A549 (cell line): Measurements from ENCODE around the gene TRPM5. TPM values are rescaled to one million over a fixed set of nuclear protein-coding genes. Genes with fewer than 3 reads are reported as not detected.

ENCODE experiments used
- ATAC-seq, 2 experiments: fragments of 200-7000 bp in 1 of 2; fragments of >200 bp in 1 of 2; cut with Nextera tagmentation in 1 of 2; cut with Tn5 transposase in 1 of 2; 3 replicates each; pipeline versions ENCODE4 v1.8.0 to v1.9.1; 2018 to 2020; ENCODE audit warnings: mild to moderate bottlenecking in 1 of 2, moderate library complexity in 1 of 2
- CTCF ChIA-PET: fragments of 300-600 bp; sonication (Branson Sonifier 250); formaldehyde crosslinking; extraction: SDS; loops from one replicate; lab custom pipeline; 2021; ENCODE audit warnings: antibody characterized with exemption, inconsistent platforms; lab: Yijun Ruan, JAX
- POLR2A ChIA-PET: fragments of 350-600 bp; formaldehyde crosslinking; extraction: SDS; loops from one replicate; lab custom pipeline; 2021; ENCODE audit warnings: antibody characterized with exemption, inconsistent platforms; lab: Yijun Ruan, JAX
- DNase-seq, 2 experiments: peaks; one replicate each; pipeline versions ENCODE4 v3.0.0 to v3.0.0-alpha.2; 2011 to 2016; ENCODE audit warnings: low read depth in 1 of 2, low spot score in 1 of 2
- FAIRE-seq: peaks from 2 replicates; lab custom pipeline; 2011; peaks lifted over from hg19 to GRCh38; lab: Jason Lieb, UNC
- H3K27ac ChIP-seq, 2 experiments: fragments of >200 bp; sonication (Bioruptor Twin); formaldehyde crosslinking; 3 replicates each; pipeline ENCODE4 v1.5.1; 2016 to 2017
- H3K4me1 ChIP-seq: fragments of >200 bp; sonication (Bioruptor Twin); formaldehyde crosslinking; 3 replicates; pipeline ENCODE4 v1.6.1; 2016
- H3K4me2 ChIP-seq: fragments of >200 bp; sonication (Bioruptor Twin); formaldehyde crosslinking; 3 replicates; pipeline ENCODE4 v1.6.1; 2016
- H3K4me3 ChIP-seq: fragments of >200 bp; sonication (Bioruptor Twin); formaldehyde crosslinking; 3 replicates; pipeline ENCODE4 v1.5.1; 2016
- H3K9me3 ChIP-seq: fragments of >200 bp; sonication (Bioruptor Twin); formaldehyde crosslinking; 3 replicates; pipeline ENCODE4 v1.6.1; 2016
- BHLHE40 ChIP-seq: IDR thresholded peaks from 2 replicates; pipeline ENCODE4 v1.6.1; 2012; ENCODE audit warnings: low read depth, low read length, inconsistent platforms
- CBX2 ChIP-seq: fragments of 200-600 bp; sonication (generic); IDR thresholded peaks from 2 replicates; pipeline ENCODE4 v1.6.1; 2016; ENCODE audit warnings: low read depth, mild to moderate bottlenecking, borderline replicate concordance
- CHD4 ChIP-seq: fragments of 200-600 bp; sonication (generic); IDR thresholded peaks from 2 replicates; pipeline ENCODE4 v1.6.1; 2016; ENCODE audit warnings: antibody characterized with exemption, mild to moderate bottlenecking, borderline replicate concordance
- EHF ChIP-seq: fragments of 250-450 bp; sonication (Bioruptor Pico); IDR thresholded peaks from 2 replicates; pipeline ENCODE4 v1.5.0; 2020; ENCODE audit warnings: mild to moderate bottlenecking
- FOSB ChIP-seq: fragments of 250-450 bp; sonication (Bioruptor Pico); IDR thresholded peaks from 2 replicates; pipeline ENCODE4 v1.5.0; 2020; ENCODE audit warnings: mild to moderate bottlenecking, moderate library complexity
- FOSL2 ChIP-seq, 2 experiments: fragments of 450-650 bp in 1 of 2; fragments of >200 bp in 1 of 2; sonication (Bioruptor Twin) in 1 of 2; formaldehyde crosslinking; IDR thresholded peaks; 2 replicates each; pipeline versions ENCODE4 v1.5.0 to v1.6.1; 2016 to 2020; ENCODE audit warnings: mild to moderate bottlenecking in 1 of 2, moderate library complexity in 1 of 2
- FOXS1 ChIP-seq: fragments of 250-450 bp; sonication (Bioruptor Pico); IDR thresholded peaks from 2 replicates; pipeline ENCODE4 v1.5.0; 2020; ENCODE audit warnings: mild to moderate bottlenecking, moderate library complexity
- HDAC2 ChIP-seq: fragments of 200-600 bp; sonication (generic); IDR thresholded peaks from 2 replicates; pipeline ENCODE4 v1.6.1; 2016
- HES2 ChIP-seq: fragments of >200 bp; sonication (Bioruptor Twin); formaldehyde crosslinking; IDR thresholded peaks from 2 replicates; pipeline ENCODE4 v1.6.1; 2016
- HOXB5 ChIP-seq: fragments of 250-450 bp; sonication (Bioruptor Pico); IDR thresholded peaks from 2 replicates; pipeline ENCODE4 v1.5.0; 2020; ENCODE audit warnings: mild to moderate bottlenecking, moderate library complexity
- JUNB ChIP-seq: fragments of >200 bp; sonication (Bioruptor Twin); formaldehyde crosslinking; IDR thresholded peaks from 2 replicates; pipeline ENCODE4 v1.6.1; 2016
- MYC ChIP-seq: IDR thresholded peaks from 2 replicates; pipeline ENCODE4 v1.6.1; 2012; ENCODE audit warnings: mild to moderate bottlenecking, inconsistent platforms, low read length, improper control_type of control experiment, borderline replicate concordance
- NR3C1 ChIP-seq: fragments of >200 bp; sonication (Bioruptor Twin); formaldehyde crosslinking; IDR thresholded peaks from 3 replicates; pipeline ENCODE4 v1.6.1; 2017
- PHF8 ChIP-seq: fragments of 200-600 bp; sonication (generic); IDR thresholded peaks from 2 replicates; pipeline ENCODE4 v1.6.1; 2016; ENCODE audit warnings: low read depth, mild to moderate bottlenecking, antibody characterized with exemption, moderate library complexity, borderline replicate concordance
- RAD21 ChIP-seq, 2 experiments: fragments of >200 bp in 1 of 2; sonication (Bioruptor Twin) in 1 of 2; formaldehyde crosslinking in 1 of 2; IDR thresholded peaks in 1 of 2; conservative IDR thresholded peaks in 1 of 2; 2 replicates in 1 of 2; 3 replicates in 1 of 2; pipeline ENCODE4 v1.6.1; 2012 to 2018; ENCODE audit warnings: inconsistent platforms in 1 of 2
- RARB ChIP-seq: fragments of 250-450 bp; sonication (Bioruptor Pico); IDR thresholded peaks from 2 replicates; pipeline ENCODE4 v1.8.0; 2021; ENCODE audit warnings: mild to moderate bottlenecking, moderate library complexity
- RCOR1 ChIP-seq: fragments of 150-350 bp; IDR thresholded peaks from 2 replicates; pipeline ENCODE4 v1.6.1; 2014; ENCODE audit warnings: antibody characterized with exemption, low read length, low read depth
- RFX5 ChIP-seq: fragments of 450-650 bp; IDR thresholded peaks from 2 replicates; pipeline ENCODE4 v1.7.1; 2014; ENCODE audit warnings: antibody characterized with exemption, mild to moderate bottlenecking, moderate library complexity
- SREBF2 ChIP-seq: fragments of 450-650 bp; IDR thresholded peaks from 2 replicates; pipeline ENCODE4 v1.6.1; 2014; ENCODE audit warnings: mild to moderate bottlenecking, moderate library complexity
- TP53 ChIP-seq: fragments of 250-450 bp; sonication (Bioruptor Pico); IDR thresholded peaks from 2 replicates; pipeline ENCODE4 v1.5.0; 2021; ENCODE audit warnings: mild to moderate bottlenecking, moderate library complexity
- USF2 ChIP-seq: fragments of 450-650 bp; IDR thresholded peaks from 2 replicates; pipeline ENCODE4 v1.6.1; 2014; ENCODE audit warnings: antibody characterized with exemption
- ZFP36 ChIP-seq: fragments of 450-650 bp; IDR thresholded peaks from 2 replicates; pipeline ENCODE4 v1.6.1; 2014; ENCODE audit warnings: borderline replicate concordance; ENCODE audit not compliant: partially characterized antibody
- ZNF302 ChIP-seq: fragments of 250-450 bp; sonication (Bioruptor Pico); IDR thresholded peaks from 2 replicates; pipeline ENCODE4 v1.9.0; 2021; ENCODE audit warnings: inconsistent platforms, mild to moderate bottlenecking, moderate library complexity
- WGBS: methylation state at CpG from one replicate; pipeline ENCODE4 v1.1.6; 2017; ENCODE audit errors: missing lambda C conversion rate; 5-methylcytosine and 5-hydroxymethylcytosine counted together
- polyA minus RNA-seq: library from RNA; depleted of rRNA, polyadenylated mRNA; stranded (reverse); fragments of >200 nt; gene quantifications from 2 replicates; pipeline ENCODE4 v1.2.3, GENCODE V29; 2011; rRNA and poly(A)+ RNA removed
- polyA plus RNA-seq, 4 experiments: library from polyadenylated mRNA; depleted of rRNA in 3 of 4; stranded (reverse); fragments of >200 nt; fragmentation: RNase III in 1 of 4; extraction: RNeasy Plus Mini Kit Qiagen cat#74134 plus additional on column Dnase treatment in 1 of 4; gene quantifications; 2 replicates in 3 of 4; 3 replicates in 1 of 4; pipeline ENCODE4 v1.2.3, GENCODE V29; 2011 to 2017
- TF ChIP-seq, protein P1 (sequence below): IDR thresholded peaks from 2 replicates; pipeline ENCODE4 v1.6.1; 2012
- TF ChIP-seq, protein P2 (sequence below): fragments of >200 bp; sonication (Bioruptor Twin); formaldehyde crosslinking; IDR thresholded peaks from 3 replicates; pipeline ENCODE4 v1.5.1; 2016
- TF ChIP-seq, protein P3 (sequence below): fragments of 250-450 bp; sonication (Bioruptor Pico); IDR thresholded peaks from 2 replicates; pipeline ENCODE4 v1.5.0; 2020; ENCODE audit warnings: low read depth, mild to moderate bottlenecking, moderate library complexity

TRPM5 gene
- polyA plus RNA-seq (2011; rRNA removed) (not detected in 2 replicates), polyA plus RNA-seq (2017; fragmentation: RNase III; extraction: RNeasy Plus Mini Kit Qiagen cat#74134 plus additional on column Dnase treatment) (not detected in 3 replicates), polyA minus RNA-seq (not detected in 2 replicates)
- polyA plus RNA-seq (2012; cell fraction: cytosol; rRNA removed), result not detected in 2 replicates
- 0.01 TPM in 1 of 2 replicates, not detected in the other for polyA plus RNA-seq (2012; cell fraction: nucleus; rRNA removed)

GRCh38 chr11:2443881-2444820, at the start of gene TRPM5:
TSS of gene TRPM5 (minus strand) at chr11:2444514. CDS start at chr11:2423036, 21,478 bp downstream.
- FAIRE-seq, result no peak
- TF ChIP-seq HES2 (no peak), SREBF2 (no peak), FOSL2 (IDR thresholded peaks at IDR 0.05) (no peak), FOSL2 (CRISPR knock-in tag; IDR thresholded peaks at IDR 0.05) (no peak), ZNF302 (CRISPR knock-in tag) (no peak), EHF (CRISPR knock-in tag) (no peak), PHF8 (no peak), CBX2 (no peak), RFX5 (no peak), NR3C1 (no peak), USF2 (no peak), RARB (CRISPR knock-in tag) (no peak), JUNB (no peak), ZFP36 (no peak), MYC (no peak), CHD4 (no peak)
- TF ChIP-seq, protein P1, sequence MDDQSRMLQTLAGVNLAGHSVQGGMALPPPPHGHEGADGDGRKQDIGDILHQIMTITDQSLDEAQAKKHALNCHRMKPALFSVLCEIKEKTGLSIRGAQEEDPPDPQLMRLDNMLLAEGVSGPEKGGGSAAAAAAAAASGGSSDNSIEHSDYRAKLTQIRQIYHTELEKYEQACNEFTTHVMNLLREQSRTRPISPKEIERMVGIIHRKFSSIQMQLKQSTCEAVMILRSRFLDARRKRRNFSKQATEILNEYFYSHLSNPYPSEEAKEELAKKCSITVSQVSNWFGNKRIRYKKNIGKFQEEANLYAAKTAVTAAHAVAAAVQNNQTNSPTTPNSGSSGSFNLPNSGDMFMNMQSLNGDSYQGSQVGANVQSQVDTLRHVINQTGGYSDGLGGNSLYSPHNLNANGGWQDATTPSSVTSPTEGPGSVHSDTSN, result no peak
- peaks cover 6% of the 10 kb centered on the region for H3K4me1 ChIP-seq
- H3K27ac ChIP-seq, result peak within 1 kb of the TSS; percentile 53 to 80; a peak in 5 of 6 replicates
- ChIA-PET POLR2A (no interaction called here), CTCF (interaction anchor here (1.0 to 4.2 kb wide), 5 partner anchors 23 to 138 kb away, joined by 3 to 16 read pairs (median 4); no protein-coding TSS in a partner anchor)
- peak within 1 kb of the TSS; percentile 100 for H3K4me2 ChIP-seq
- peak; percentile 12 to 23; a peak in 3 of 6 replicates for ATAC-seq
- peak within 1 kb of the TSS; percentile 72 for H3K4me3 ChIP-seq
- peak in 1 of 2 experiments; percentile 36 for DNase-seq
- peaks cover 17% of the 10 kb centered on the region for H3K9me3 ChIP-seq
- 19% methylated on average over 10 of the region's 64 CpGs for WGBS

GRCh38 chr11:2489083-2489482, 44.8 kb upstream of the TRPM5 start:
- H3K9me3 ChIP-seq, result peaks cover 29% of the 10 kb centered on the region; the same call in 2 of the 3 replicates
- FAIRE-seq (no peak), DNase-seq (no peak), ATAC-seq (no peak)
- H3K4me2 ChIP-seq, result no peak overlapping the region
- ChIA-PET CTCF (interaction anchor here (1.1 kb wide), 1 partner anchor 44 kb away, joined by 3 read pairs; no protein-coding TSS in a partner anchor), POLR2A (no interaction called here)
- H3K27ac ChIP-seq, result no peak overlapping the region
- WGBS, result 0% methylated on average over 2 of the region's 2 CpGs
- no peak for TF ChIP-seq FOXS1
- TF ChIP-seq HDAC2, result no peak
- no peak for TF ChIP-seq HOXB5 (CRISPR knock-in tag)
- TF ChIP-seq CBX2, result no peak
- H3K4me3 ChIP-seq, result no peak overlapping the region
- H3K4me1 ChIP-seq, result no peaks in the 10 kb centered on the region

GRCh38 chr11:2488004-2488403, 43.7 kb upstream of the TRPM5 start:
- FAIRE-seq, result no peak
- H3K4me1 ChIP-seq, result no peaks in the 10 kb centered on the region
- POLR2A ChIA-PET, result no interaction called here
- no peak for ATAC-seq
- H3K4me2 ChIP-seq, result no peak overlapping the region
- H3K27ac ChIP-seq, result no peak overlapping the region
- H3K9me3 ChIP-seq, result peaks cover 29% of the 10 kb centered on the region; the same call in 2 of the 3 replicates
- CTCF ChIA-PET, result interaction anchor here (4.7 kb wide), 1 partner anchor 44 kb away, joined by 23 read pairs; no protein-coding TSS in a partner anchor
- no peak overlapping the region for H3K4me3 ChIP-seq
- no peak for DNase-seq
- TF ChIP-seq USF2 (no peak), TP53 (no peak), RAD21 (conservative IDR thresholded peaks at IDR 0.05 in 1 of 2, IDR thresholded peaks at IDR 0.05 in 1 of 2) (no peak), RCOR1 (no peak), BHLHE40 (no peak), FOSB (CRISPR knock-in tag) (no peak)
- TF ChIP-seq, protein P2, sequence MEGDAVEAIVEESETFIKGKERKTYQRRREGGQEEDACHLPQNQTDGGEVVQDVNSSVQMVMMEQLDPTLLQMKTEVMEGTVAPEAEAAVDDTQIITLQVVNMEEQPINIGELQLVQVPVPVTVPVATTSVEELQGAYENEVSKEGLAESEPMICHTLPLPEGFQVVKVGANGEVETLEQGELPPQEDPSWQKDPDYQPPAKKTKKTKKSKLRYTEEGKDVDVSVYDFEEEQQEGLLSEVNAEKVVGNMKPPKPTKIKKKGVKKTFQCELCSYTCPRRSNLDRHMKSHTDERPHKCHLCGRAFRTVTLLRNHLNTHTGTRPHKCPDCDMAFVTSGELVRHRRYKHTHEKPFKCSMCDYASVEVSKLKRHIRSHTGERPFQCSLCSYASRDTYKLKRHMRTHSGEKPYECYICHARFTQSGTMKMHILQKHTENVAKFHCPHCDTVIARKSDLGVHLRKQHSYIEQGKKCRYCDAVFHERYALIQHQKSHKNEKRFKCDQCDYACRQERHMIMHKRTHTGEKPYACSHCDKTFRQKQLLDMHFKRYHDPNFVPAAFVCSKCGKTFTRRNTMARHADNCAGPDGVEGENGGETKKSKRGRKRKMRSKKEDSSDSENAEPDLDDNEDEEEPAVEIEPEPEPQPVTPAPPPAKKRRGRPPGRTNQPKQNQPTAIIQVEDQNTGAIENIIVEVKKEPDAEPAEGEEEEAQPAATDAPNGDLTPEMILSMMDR, result no peak
- TF ChIP-seq, protein P3, sequence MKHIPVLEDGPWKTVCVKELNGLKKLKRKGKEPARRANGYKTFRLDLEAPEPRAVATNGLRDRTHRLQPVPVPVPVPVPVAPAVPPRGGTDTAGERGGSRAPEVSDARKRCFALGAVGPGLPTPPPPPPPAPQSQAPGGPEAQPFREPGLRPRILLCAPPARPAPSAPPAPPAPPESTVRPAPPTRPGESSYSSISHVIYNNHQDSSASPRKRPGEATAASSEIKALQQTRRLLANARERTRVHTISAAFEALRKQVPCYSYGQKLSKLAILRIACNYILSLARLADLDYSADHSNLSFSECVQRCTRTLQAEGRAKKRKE (CRISPR knock-in tag), result no peak
